ENCODE results near the gene PFKFB2. TPM values are rescaled to one million over a fixed set of nuclear protein-coding genes. Genes with fewer than 3 reads are reported as not detected.

PFKFB2 gene
- total and polyA plus RNA-seq, 4 donors, result 1.5 to 5.9 (median 3.0) TPM

DNA sequence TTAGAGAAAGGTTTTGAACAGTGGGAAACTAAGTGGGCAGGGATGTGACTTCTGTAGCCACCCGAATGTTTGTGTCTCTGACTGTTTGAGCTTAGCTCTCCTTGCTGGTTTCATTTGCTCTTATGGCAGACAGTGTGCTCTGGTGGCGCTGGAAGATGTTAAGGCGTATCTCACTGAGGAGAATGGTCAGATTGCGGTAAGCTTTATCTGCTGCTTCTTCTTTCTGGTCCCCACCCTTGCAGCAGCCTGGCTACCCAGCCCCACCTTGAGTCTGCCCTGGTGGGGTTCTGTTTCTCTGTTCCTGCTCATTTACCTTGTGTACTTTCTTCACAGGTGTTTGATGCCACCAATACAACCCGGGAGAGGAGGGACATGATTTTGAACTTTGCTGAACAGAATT lies 9.9 kb downstream of the PFKFB2 start:
- WGBS, result 97% methylated on average over 5 of the region's 5 CpGs
- Histone ChIP-seq H3K9ac (ENCODE audit: low read depth in 1 of 2, low read length in 2 of 2) (no peak overlapping the region), H3K36me3 (ENCODE audit: control insufficient read depth in 4 of 4, insufficient read depth in 3 of 4, low read depth in 1 of 4, low read length in 3 of 4) (peaks cover 2 to 32% (median 29%) of the 10 kb centered on the region in 4 donors)

GRCh38 chr1:207064561-207064960 lies 11.5 kb downstream of the PFKFB2 start:
- Histone ChIP-seq H3K9ac (ENCODE audit: low read depth in 1 of 2, low read length in 2 of 2) (no peak overlapping the region), H3K4me1 (ENCODE audit: control insufficient read depth in 4 of 4, insufficient read depth in 4 of 4, low read length in 3 of 4) (no peaks in the 10 kb centered on the region), H3K36me3 (ENCODE audit: control insufficient read depth in 4 of 4, insufficient read depth in 3 of 4, low read depth in 1 of 4, low read length in 3 of 4) (peaks cover 0 to 41% (median 35%) of the 10 kb centered on the region in 4 donors), H3K27ac (ENCODE audit: low read depth in 1 of 2, low read length in 2 of 2) (no peak overlapping the region), H3K9me3 (ENCODE audit: control insufficient read depth in 4 of 4, low read length in 3 of 4) (no peaks in the 10 kb centered on the region), H3K4me3 (ENCODE audit: low read depth in 1 of 3, low read length in 3 of 3) (no peak overlapping the region), H3K27me3 (ENCODE audit: control insufficient read depth in 4 of 4, insufficient read depth in 4 of 4, low read length in 3 of 4) (no peaks in the 10 kb centered on the region)
- no peak for TF ChIP-seq JUND (IDR thresholded peaks at IDR 0.05)
- TF ChIP-seq ZBTB33 (IDR thresholded peaks at IDR 0.05), result no peak
- TF ChIP-seq TAF1 (conservative IDR thresholded peaks at IDR 0.05), result no peak
- no peak for TF ChIP-seq GABPA (IDR thresholded peaks at IDR 0.05 in 1 of 2, conservative IDR thresholded peaks at IDR 0.05 in 1 of 2)
- TF ChIP-seq FOXA1 (IDR thresholded peaks at IDR 0.05), result no peak
- TF ChIP-seq RAD21 (IDR thresholded peaks at IDR 0.05), result no peak
- TF ChIP-seq HNF4G (IDR thresholded peaks at IDR 0.05), result no peak
- TF ChIP-seq, protein P1, sequence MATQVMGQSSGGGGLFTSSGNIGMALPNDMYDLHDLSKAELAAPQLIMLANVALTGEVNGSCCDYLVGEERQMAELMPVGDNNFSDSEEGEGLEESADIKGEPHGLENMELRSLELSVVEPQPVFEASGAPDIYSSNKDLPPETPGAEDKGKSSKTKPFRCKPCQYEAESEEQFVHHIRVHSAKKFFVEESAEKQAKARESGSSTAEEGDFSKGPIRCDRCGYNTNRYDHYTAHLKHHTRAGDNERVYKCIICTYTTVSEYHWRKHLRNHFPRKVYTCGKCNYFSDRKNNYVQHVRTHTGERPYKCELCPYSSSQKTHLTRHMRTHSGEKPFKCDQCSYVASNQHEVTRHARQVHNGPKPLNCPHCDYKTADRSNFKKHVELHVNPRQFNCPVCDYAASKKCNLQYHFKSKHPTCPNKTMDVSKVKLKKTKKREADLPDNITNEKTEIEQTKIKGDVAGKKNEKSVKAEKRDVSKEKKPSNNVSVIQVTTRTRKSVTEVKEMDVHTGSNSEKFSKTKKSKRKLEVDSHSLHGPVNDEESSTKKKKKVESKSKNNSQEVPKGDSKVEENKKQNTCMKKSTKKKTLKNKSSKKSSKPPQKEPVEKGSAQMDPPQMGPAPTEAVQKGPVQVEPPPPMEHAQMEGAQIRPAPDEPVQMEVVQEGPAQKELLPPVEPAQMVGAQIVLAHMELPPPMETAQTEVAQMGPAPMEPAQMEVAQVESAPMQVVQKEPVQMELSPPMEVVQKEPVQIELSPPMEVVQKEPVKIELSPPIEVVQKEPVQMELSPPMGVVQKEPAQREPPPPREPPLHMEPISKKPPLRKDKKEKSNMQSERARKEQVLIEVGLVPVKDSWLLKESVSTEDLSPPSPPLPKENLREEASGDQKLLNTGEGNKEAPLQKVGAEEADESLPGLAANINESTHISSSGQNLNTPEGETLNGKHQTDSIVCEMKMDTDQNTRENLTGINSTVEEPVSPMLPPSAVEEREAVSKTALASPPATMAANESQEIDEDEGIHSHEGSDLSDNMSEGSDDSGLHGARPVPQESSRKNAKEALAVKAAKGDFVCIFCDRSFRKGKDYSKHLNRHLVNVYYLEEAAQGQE (IDR thresholded peaks at IDR 0.05), result no peak
- TF ChIP-seq YY1 (IDR thresholded peaks at IDR 0.05), result no peak
- peak; percentile 29 for DNase-seq (ENCODE audit: low spot score)
- WGBS, result 82% methylated on average over 8 of the region's 8 CpGs

More for the DNA sequence above, 9.9 kb downstream of the PFKFB2 start:
- TF ChIP-seq, protein P1 (IDR thresholded peaks at IDR 0.05), result no peak
- no peak for TF ChIP-seq YY1 (IDR thresholded peaks at IDR 0.05)
- no peak for TF ChIP-seq JUND (IDR thresholded peaks at IDR 0.05)
- TF ChIP-seq GABPA (IDR thresholded peaks at IDR 0.05 in 1 of 2, conservative IDR thresholded peaks at IDR 0.05 in 1 of 2), result no peak
- no peak for TF ChIP-seq TAF1 (conservative IDR thresholded peaks at IDR 0.05)
- TF ChIP-seq FOXA2 (IDR thresholded peaks at IDR 0.05), result no peak
- TF ChIP-seq EGR1 (IDR thresholded peaks at IDR 0.05; ENCODE audit: low read depth in 2 of 2), result no peak
- no peak for TF ChIP-seq ATF3 (IDR thresholded peaks at IDR 0.05)
- TF ChIP-seq SP1 (IDR thresholded peaks at IDR 0.05), result no peak
- TF ChIP-seq HNF4A (conservative IDR thresholded peaks at IDR 0.05), result no peak
- Histone ChIP-seq H3K27me3 (ENCODE audit: control insufficient read depth in 4 of 4, insufficient read depth in 4 of 4, low read length in 3 of 4) (no peaks in the 10 kb centered on the region), H3K4me1 (ENCODE audit: control insufficient read depth in 4 of 4, insufficient read depth in 4 of 4, low read length in 3 of 4) (no peaks in the 10 kb centered on the region), H3K27ac (ENCODE audit: low read depth in 1 of 2, low read length in 2 of 2) (no peak overlapping the region), H3K4me3 (ENCODE audit: low read depth in 1 of 3, low read length in 3 of 3) (no peak overlapping the region), H3K9me3 (ENCODE audit: control insufficient read depth in 4 of 4, low read length in 3 of 4) (no peaks in the 10 kb centered on the region)
- peak; percentile 25 for DNase-seq (ENCODE audit: low spot score)
